Spleen (tissue), 7 donors: ENCODE results near the gene ADCY1.

ENCODE experiments used
- CTCF ChIP-seq, 11 experiments: fragments of 200-600 bp in 7 of 11; fragments of 450-650 bp in 4 of 11; sonication (generic) in 4 of 11; IDR thresholded peaks in 8 of 11; conservative IDR thresholded peaks in 3 of 11; 1 replicate in 7 of 11; 2 replicates in 4 of 11; pipeline versions ENCODE4 v1.4.0 to v1.8.0; 2016 to 2021; ENCODE audit warnings: antibody characterized with exemption in 11 of 11, inconsistent platforms in 4 of 11, mild to moderate bottlenecking in 1 of 11
- POLR2A ChIP-seq, 3 donors: fragments of 450-650 bp; IDR thresholded peaks; one replicate each; pipeline ENCODE4 v1.5.1; 2017; ENCODE audit warnings: antibody characterized with exemption in 3 of 3, mild to moderate bottlenecking in 1 of 3
- POLR2AphosphoS5 ChIP-seq, 3 donors: sonication (generic); formaldehyde crosslinking; IDR thresholded peaks; one replicate each; pipeline ENCODE4 v1.5.1; 2017; ENCODE audit warnings: antibody characterized with exemption in 3 of 3
- donor health status: DM: no; HTN: no; CAD: no; lungs with moderate emphysema.
- donor health status: DM: no; HTN: no; CAD: no.
- donor health status: DM: no; HTN: no; CAD: no.

GRCh38 chr7:45691155-45691656, 117.0 kb downstream of the ADCY1 start:
- TF ChIP-seq CTCF (IDR thresholded peaks at IDR 0.05 in 8 of 11, conservative IDR thresholded peaks at IDR 0.05 in 3 of 11), result no peak
- TF ChIP-seq POLR2AphosphoS5 (IDR thresholded peaks at IDR 0.05), result no peak
- no peak for TF ChIP-seq POLR2A (IDR thresholded peaks at IDR 0.05)
